ENCODE measurements around the gene LRP2.

DNA sequence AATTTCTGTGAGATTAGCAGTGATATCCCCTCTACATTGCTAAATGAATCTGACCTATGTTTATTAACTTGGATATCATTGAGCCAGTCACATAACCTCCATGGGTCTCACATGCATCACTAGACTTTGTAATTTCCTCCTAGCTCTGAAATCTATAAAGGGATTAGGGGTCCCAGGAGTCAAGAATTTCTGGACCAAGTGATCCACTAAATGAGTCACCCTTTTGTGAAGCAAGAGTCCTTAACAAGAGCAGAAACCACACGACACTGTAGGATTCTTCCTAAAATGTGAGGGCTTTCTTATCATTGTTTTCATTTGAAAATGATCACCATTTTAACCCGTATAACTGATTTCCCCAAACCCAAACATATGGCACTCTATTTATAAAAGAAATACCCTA lies 202.6 kb downstream of the LRP2 start:
- TF ChIP-seq, protein P1, sequence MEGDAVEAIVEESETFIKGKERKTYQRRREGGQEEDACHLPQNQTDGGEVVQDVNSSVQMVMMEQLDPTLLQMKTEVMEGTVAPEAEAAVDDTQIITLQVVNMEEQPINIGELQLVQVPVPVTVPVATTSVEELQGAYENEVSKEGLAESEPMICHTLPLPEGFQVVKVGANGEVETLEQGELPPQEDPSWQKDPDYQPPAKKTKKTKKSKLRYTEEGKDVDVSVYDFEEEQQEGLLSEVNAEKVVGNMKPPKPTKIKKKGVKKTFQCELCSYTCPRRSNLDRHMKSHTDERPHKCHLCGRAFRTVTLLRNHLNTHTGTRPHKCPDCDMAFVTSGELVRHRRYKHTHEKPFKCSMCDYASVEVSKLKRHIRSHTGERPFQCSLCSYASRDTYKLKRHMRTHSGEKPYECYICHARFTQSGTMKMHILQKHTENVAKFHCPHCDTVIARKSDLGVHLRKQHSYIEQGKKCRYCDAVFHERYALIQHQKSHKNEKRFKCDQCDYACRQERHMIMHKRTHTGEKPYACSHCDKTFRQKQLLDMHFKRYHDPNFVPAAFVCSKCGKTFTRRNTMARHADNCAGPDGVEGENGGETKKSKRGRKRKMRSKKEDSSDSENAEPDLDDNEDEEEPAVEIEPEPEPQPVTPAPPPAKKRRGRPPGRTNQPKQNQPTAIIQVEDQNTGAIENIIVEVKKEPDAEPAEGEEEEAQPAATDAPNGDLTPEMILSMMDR (IDR thresholded peaks at IDR 0.05; ENCODE audit: insufficient read depth, low read depth, low read length): no peak
- TF ChIP-seq EZH2 (IDR thresholded peaks at IDR 0.05; ENCODE audit: insufficient read depth, low read length): no peak

Data from astrocyte (in vitro differentiated cells and primary cell).